ENCODE data around the gene TM4SF5. TPM values are rescaled to one million over a fixed set of nuclear protein-coding genes. Genes with fewer than 3 reads are reported as not detected.

The TM4SF5 gene
- total and polyA plus RNA-seq, 2 of the 8 experiments (the other 6 are each of a cell fraction or from before 2014, with no cell fraction given) = not detected

GRCh38 chr17:4806777-4807604 lies 35.3 kb downstream of the TM4SF5 start, which contains the start of gene PLD2 (continued):
- peak; percentile 27 for TF ChIP-seq KDM4A (IDR thresholded peaks at IDR 0.05; ENCODE audit: low read depth, low read length, severe bottlenecking)
- TF ChIP-seq SUZ12 (IDR thresholded peaks at IDR 0.05; ENCODE audit: low read length) = no peak
- no peak for TF ChIP-seq POU5F1 (IDR thresholded peaks at IDR 0.05; ENCODE audit: low read depth, low read length)
- peak; percentile 37; the same call in 1 of the 2 replicates for TF ChIP-seq TAF1 (IDR thresholded peaks at IDR 0.05; ENCODE audit: low read depth, low read length)
- TF ChIP-seq TEAD4 (IDR thresholded peaks at IDR 0.05; ENCODE audit: low read depth, low read length) = peak; percentile 14; the same call in 1 of the 2 replicates
- peak; percentile 81 for TF ChIP-seq CHD2 (IDR thresholded peaks at IDR 0.05; ENCODE audit: low read length)
- TF ChIP-seq SP4 (IDR thresholded peaks at IDR 0.05; ENCODE audit: low read length) = no peak
- TF ChIP-seq RAD21 (IDR thresholded peaks at IDR 0.05 in 1 of 2, conservative IDR thresholded peaks at IDR 0.05 in 1 of 2; ENCODE audit: low read depth in 2 of 2, low read length in 2 of 2) = no peak
- TF ChIP-seq KDM5A (IDR thresholded peaks at IDR 0.05; ENCODE audit: low read length) = no peak
- peak in 1 of 2 experiments; percentile 41; a peak in 1 of 4 replicates for TF ChIP-seq SIN3A (conservative IDR thresholded peaks at IDR 0.05 in 1 of 2, IDR thresholded peaks at IDR 0.05 in 1 of 2; ENCODE audit: low read depth in 1 of 2, low read length in 2 of 2)
- peak; percentile 21 for TF ChIP-seq ASH2L (IDR thresholded peaks at IDR 0.05; ENCODE audit: low read length)
- no peak for TF ChIP-seq JUND (IDR thresholded peaks at IDR 0.05; ENCODE audit: low read length)
- TF ChIP-seq, protein P1, sequence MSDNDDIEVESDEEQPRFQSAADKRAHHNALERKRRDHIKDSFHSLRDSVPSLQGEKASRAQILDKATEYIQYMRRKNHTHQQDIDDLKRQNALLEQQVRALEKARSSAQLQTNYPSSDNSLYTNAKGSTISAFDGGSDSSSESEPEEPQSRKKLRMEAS (IDR thresholded peaks at IDR 0.05) = no peak
- TF ChIP-seq PHF8 (conservative IDR thresholded peaks at IDR 0.05; ENCODE audit: low read depth, low read length) = peak; percentile 72
